HepG2 (cell line): ENCODE results near the gene COLQ. TPM values are rescaled to one million over a fixed set of nuclear protein-coding genes. Genes with fewer than 3 reads are reported as not detected.

Experiments
- ATAC-seq: fragments of 200-7000 bp; cut with Tn5 transposase; 3 replicates; pipeline ENCODE4 v1.9.1; 2020; ENCODE audit warnings: mild to moderate bottlenecking, moderate library complexity
- BruUV-seq: library from RNA; stranded (reverse); fragments of 400-500 nt; replicated peaks from 2 replicates; lab custom pipeline; 2021; lab: Mats Ljungman, UMichigan
- CTCF ChIA-PET: fragments of 300-600 bp; formaldehyde crosslinking; extraction: SDS; loops from one replicate; lab custom pipeline; 2021; ENCODE audit warnings: low total read pairs, inconsistent platforms, low intra/inter-chr PET ratio; lab: Yijun Ruan, JAX
- POLR2A ChIA-PET: fragments of 350-600 bp; sonication (Branson Sonifier 250); formaldehyde crosslinking; loops from one replicate; lab custom pipeline; 2020; ENCODE audit warnings: antibody characterized with exemption, inconsistent platforms; lab: Yijun Ruan, JAX
- DNase-seq: peaks from one replicate; pipeline ENCODE4 v3.0.0-alpha.2; 2015; ENCODE audit warnings: low spot score
- FAIRE-seq: peaks from 3 replicates; lab custom pipeline; 2011; peaks lifted over from hg19 to GRCh38; lab: Jason Lieb, UNC
- H2AFZ ChIP-seq: one replicate; pipeline ENCODE4 v1.6.1; 2011; ENCODE audit warnings: low read length, inconsistent platforms
- H3K27ac ChIP-seq: fragments of 300-600 bp; 3 replicates; pipeline ENCODE4 v1.8.0; 2011; ENCODE audit warnings: mixed run types, mild to moderate bottlenecking, mixed read lengths, low read length, inconsistent platforms; ENCODE audit not compliant: insufficient read depth; ENCODE audit errors: extremely low read length
- H3K27me3 ChIP-seq, 2 experiments: fragments of 200-600 bp in 1 of 2; 2 replicates in 1 of 2; 3 replicates in 1 of 2; pipeline versions ENCODE4 v1.6.0 to v1.8.0; 2011; ENCODE audit warnings: low read length in 2 of 2, mild to moderate bottlenecking in 2 of 2, moderate library complexity in 2 of 2, inconsistent platforms in 1 of 2; ENCODE audit not compliant: insufficient read depth in 2 of 2, control insufficient read depth in 1 of 2
- H3K36me3 ChIP-seq, 2 experiments: fragments of 200-600 bp in 1 of 2; replicated peaks in 1 of 2; 2 replicates in 1 of 2; 3 replicates in 1 of 2; pipeline versions ENCODE4 v1.5.1 to v1.8.0; 2011; ENCODE audit warnings: low read length in 2 of 2, inconsistent platforms in 1 of 2; ENCODE audit not compliant: insufficient read depth in 2 of 2, control insufficient read depth in 1 of 2
- H3K4me1 ChIP-seq: 2 replicates; pipeline ENCODE4 v1.5.1; 2012; ENCODE audit warnings: low read length, inconsistent platforms; ENCODE audit not compliant: insufficient read depth
- H3K4me2 ChIP-seq: 2 replicates; pipeline ENCODE4 v1.6.0; 2011; ENCODE audit warnings: low read depth, low read length, inconsistent platforms
- H3K4me3 ChIP-seq, 3 experiments: fragments of 200-600 bp in 1 of 3; sonication (generic), shearing (Covaris generic) in 1 of 3; replicated peaks in 1 of 3; 2 replicates each; pipeline ENCODE4 v1.5.1; 2011 to 2016; ENCODE audit warnings: low read length in 3 of 3, inconsistent platforms in 2 of 3, low read depth in 2 of 3, mild to moderate bottlenecking in 2 of 3, control low read depth in 1 of 3, mixed read lengths in 1 of 3; ENCODE audit not compliant: insufficient read depth in 1 of 3
- H3K79me2 ChIP-seq: one replicate; pipeline ENCODE4 v1.6.1; 2011; ENCODE audit warnings: low read length, inconsistent platforms; ENCODE audit not compliant: insufficient read depth
- H3K9ac ChIP-seq: 2 replicates; pipeline ENCODE4 v1.6.0; 2011; ENCODE audit warnings: mild to moderate bottlenecking, low read depth, low read length, inconsistent platforms; ENCODE audit not compliant: insufficient read depth
- H3K9me3 ChIP-seq: 2 replicates; pipeline ENCODE4 v1.5.1; 2012; ENCODE audit warnings: mild to moderate bottlenecking, low read length
- H4K20me1 ChIP-seq: 2 replicates; pipeline ENCODE4 v1.6.0; 2011; ENCODE audit warnings: inconsistent platforms, mild to moderate bottlenecking, low read length, moderate library complexity; ENCODE audit not compliant: insufficient read depth
- ARNT2 ChIP-seq: sonication (generic); formaldehyde crosslinking; IDR thresholded peaks from 2 replicates; pipeline ENCODE4 v1.8.0; 2022; ENCODE audit warnings: mild to moderate bottlenecking, low read depth, missing genetic modification reagents, moderate library complexity
- HMGXB4 ChIP-seq, 2 experiments: sonication (generic) in 1 of 2; formaldehyde crosslinking in 1 of 2; IDR thresholded peaks; 2 replicates each; pipeline versions ENCODE4 v1.4.0 to v1.6.1; 2018 to 2020; ENCODE audit warnings: missing genetic modification reagents in 2 of 2, borderline replicate concordance in 1 of 2, low read depth in 1 of 2, mild to moderate bottlenecking in 1 of 2, missing biosample characterization in 1 of 2
- HOXA3 ChIP-seq: sonication (generic); formaldehyde crosslinking; IDR thresholded peaks from 2 replicates; pipeline ENCODE4 v1.5.0; 2020; ENCODE audit warnings: missing genetic modification reagents
- HOXA7 ChIP-seq: sonication (generic); formaldehyde crosslinking; IDR thresholded peaks from 2 replicates; pipeline ENCODE4 v1.8.1; 2022; ENCODE audit warnings: mild to moderate bottlenecking, missing genetic modification reagents, moderate library complexity
- KLF15 ChIP-seq: sonication (generic); formaldehyde crosslinking; IDR thresholded peaks from 2 replicates; pipeline ENCODE4 v1.8.1; 2023; ENCODE audit warnings: borderline replicate concordance, mild to moderate bottlenecking, inconsistent platforms, missing genetic modification reagents, mixed read lengths
- PBX3 ChIP-seq: sonication (generic); formaldehyde crosslinking; IDR thresholded peaks from 2 replicates; pipeline ENCODE4 v1.8.1; 2023; ENCODE audit warnings: missing genetic modification reagents, inconsistent platforms, borderline replicate concordance
- PHF21A ChIP-seq: sonication (generic); formaldehyde crosslinking; IDR thresholded peaks from 2 replicates; pipeline ENCODE4 v1.5.0; 2020; ENCODE audit warnings: mild to moderate bottlenecking, missing genetic modification reagents
- PITX1 ChIP-seq: sonication (generic); formaldehyde crosslinking; IDR thresholded peaks from 2 replicates; pipeline ENCODE4 v1.5.1; 2020; ENCODE audit warnings: mild to moderate bottlenecking, missing genetic modification reagents
- POLR2G ChIP-seq: fragments of 200-400 bp; formaldehyde crosslinking; IDR thresholded peaks from 2 replicates; pipeline ENCODE4 v1.6.1; 2018; ENCODE audit warnings: mild to moderate bottlenecking, low read depth, low read length, moderate library complexity
- REPIN1 ChIP-seq: sonication (generic); formaldehyde crosslinking; IDR thresholded peaks from 2 replicates; pipeline ENCODE4 v1.8.0; 2022; ENCODE audit warnings: missing genetic modification reagents, low read depth, mild to moderate bottlenecking, borderline replicate concordance
- UBTF ChIP-seq: sonication (generic); formaldehyde crosslinking; IDR thresholded peaks from 2 replicates; pipeline ENCODE4 v1.4.0; 2020; ENCODE audit warnings: mild to moderate bottlenecking, missing genetic modification reagents
- ZNF10 ChIP-seq: sonication (generic); formaldehyde crosslinking; IDR thresholded peaks from 2 replicates; pipeline ENCODE4 v1.4.0; 2020; ENCODE audit warnings: mild to moderate bottlenecking, low read depth, missing genetic modification reagents, borderline replicate concordance
- ZNF224 ChIP-seq: sonication (generic); formaldehyde crosslinking; IDR thresholded peaks from 2 replicates; pipeline ENCODE4 v1.5.0; 2020; ENCODE audit warnings: mild to moderate bottlenecking, missing genetic modification reagents
- ZNF556 ChIP-seq: sonication (generic); formaldehyde crosslinking; IDR thresholded peaks from 2 replicates; pipeline ENCODE4 v1.4.0; 2020; ENCODE audit warnings: mild to moderate bottlenecking, missing genetic modification reagents, borderline replicate concordance
- WGBS: methylation state at CpG from one replicate; pipeline ENCODE4 v1.1.6; 2017; ENCODE audit warnings: low lambda C conversion rate; 5-methylcytosine and 5-hydroxymethylcytosine counted together
- in situ Hi-C: cut with HindIII; loops from 2 replicates; pipeline ENCODE4 v1.10.0; 2017; ENCODE audit warnings: low pct_unique_long_range_greater_than_20kb; ENCODE audit not compliant: extremely low pct_ligation_motif_present
- intact Hi-C: fragments of 100-400 bp; cut with micrococcal nuclease; formaldehyde crosslinking; loops from one replicate; pipeline ENCODE4 v1.10.0; 2022; ENCODE audit not compliant: unreplicated experiment
- polyA plus RNA-seq, 8 experiments: library from polyadenylated mRNA; depleted of rRNA in 3 of 8; stranded (reverse) in 7 of 8; unstranded in 1 of 8; fragments of >200 nt; fragmentation: Illumina TruSeq in 4 of 8; extraction: Trizol in 4 of 8; gene quantifications; 2 replicates each; pipeline versions ENCODE4 v1.2.1 to v1.2.3, GENCODE V29; 2011 to 2016; ENCODE audit warnings: low read depth in 4 of 8, missing spikeins in 1 of 8, mixed read lengths in 1 of 8; ENCODE audit not compliant: insufficient read depth in 1 of 8
- total RNA-seq, 5 experiments: library from RNA; depleted of rRNA; stranded (reverse); fragments of >200 nt; fragmentation: Illumina TruSeq; extraction: Trizol; gene quantifications; 2 replicates each; pipeline ENCODE4 v1.2.3, GENCODE V29; 2016; ENCODE audit warnings: low read depth in 1 of 5
- TF ChIP-seq, protein P1 (sequence below): sonication (generic); formaldehyde crosslinking; IDR thresholded peaks from 2 replicates; pipeline ENCODE4 v1.4.0; 2020; ENCODE audit warnings: mild to moderate bottlenecking, missing genetic modification reagents
- TF ChIP-seq, protein P2 (sequence below): sonication (generic); formaldehyde crosslinking; IDR thresholded peaks from 2 replicates; pipeline ENCODE4 v1.5.0; 2020; ENCODE audit warnings: mild to moderate bottlenecking, low read depth, missing genetic modification reagents, borderline replicate concordance

Gene COLQ
- total and polyA plus RNA-seq, 2 of the 13 experiments (the other 11 are each of a cell fraction or from before 2014, with no cell fraction given), result 0.31 to 0.46 TPM

GRCh38 chr3:15409774-15410173 is 111.7 kb downstream of the COLQ start:
- no TSS peak for BruUV-seq
- TF ChIP-seq, protein P1, sequence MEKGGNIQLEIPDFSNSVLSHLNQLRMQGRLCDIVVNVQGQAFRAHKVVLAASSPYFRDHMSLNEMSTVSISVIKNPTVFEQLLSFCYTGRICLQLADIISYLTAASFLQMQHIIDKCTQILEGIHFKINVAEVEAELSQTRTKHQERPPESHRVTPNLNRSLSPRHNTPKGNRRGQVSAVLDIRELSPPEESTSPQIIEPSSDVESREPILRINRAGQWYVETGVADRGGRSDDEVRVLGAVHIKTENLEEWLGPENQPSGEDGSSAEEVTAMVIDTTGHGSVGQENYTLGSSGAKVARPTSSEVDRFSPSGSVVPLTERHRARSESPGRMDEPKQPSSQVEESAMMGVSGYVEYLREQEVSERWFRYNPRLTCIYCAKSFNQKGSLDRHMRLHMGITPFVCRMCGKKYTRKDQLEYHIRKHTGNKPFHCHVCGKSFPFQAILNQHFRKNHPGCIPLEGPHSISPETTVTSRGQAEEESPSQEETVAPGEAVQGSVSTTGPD (CRISPR knock-in tag), result no peak
- TF ChIP-seq PITX1 (CRISPR knock-in tag) (no peak), HMGXB4 (CRISPR knock-in tag; IDR thresholded peaks at IDR 0.05; ENCODE audit: borderline replicate concordance in 1 of 2, low read depth in 1 of 2) (no peak), PHF21A (CRISPR knock-in tag) (no peak), ZNF556 (CRISPR knock-in tag) (no peak), POLR2G (no peak), KLF15 (CRISPR knock-in tag) (no peak), PBX3 (CRISPR knock-in tag) (no peak), HOXA3 (no peak), ZNF224 (CRISPR knock-in tag) (no peak), REPIN1 (CRISPR knock-in tag) (no peak), ARNT2 (no peak), ZNF10 (CRISPR knock-in tag) (no peak), HOXA7 (CRISPR knock-in tag) (no peak), UBTF (CRISPR knock-in tag) (no peak)
- TF ChIP-seq, protein P2, sequence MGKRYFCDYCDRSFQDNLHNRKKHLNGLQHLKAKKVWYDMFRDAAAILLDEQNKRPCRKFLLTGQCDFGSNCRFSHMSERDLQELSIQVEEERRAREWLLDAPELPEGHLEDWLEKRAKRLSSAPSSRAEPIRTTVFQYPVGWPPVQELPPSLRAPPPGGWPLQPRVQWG, result no peak
- TF ChIP-seq, all 625 proteins: peak for 0
- ATAC-seq, result no peak

More at GRCh38 chr3:15409774-15410173, 111.7 kb downstream of the COLQ start:
- ChIA-PET POLR2A (no interaction called here), CTCF (no interaction called here)
- Histone ChIP-seq H3K9me3 (no peaks in the 10 kb centered on the region), H3K27me3 (no peaks in the 10 kb centered on the region; a peak in 1 of 5 replicates), H2AFZ (no peak overlapping the region), H4K20me1 (no peaks in the 10 kb centered on the region), H3K9ac (no peak overlapping the region), H3K27ac (no peak overlapping the region), H3K4me2 (no peak overlapping the region), H3K4me1 (no peaks in the 10 kb centered on the region), H3K79me2 (no peaks in the 10 kb centered on the region), H3K36me3 (peaks cover 8 to 31% of the 10 kb centered on the region in 2 experiments; a peak in 4 of 5 replicates), H3K4me3 (no peak overlapping the region)
- FAIRE-seq (no peak), DNase-seq (no peak)
- intact Hi-C loops (loop anchor here (5.0 to 10.0 kb wide), 2 partner anchors 205 to 302 kb away; partner anchors contain the start of gene CAPN7), in situ Hi-C loops (loop anchor here (10.0 kb wide), 2 partner anchors 205 to 305 kb away; partner anchors contain the start of gene CAPN7)
- 93% methylated on average over 2 of the region's 2 CpGs for WGBS
